ENCODE data around the gene CD244. TPM values are rescaled to one million over a fixed set of nuclear protein-coding genes. Genes with fewer than 3 reads are reported as not detected.
"Not testable (repeated sequence)": the region's sequence is repeated elsewhere in the genome, so short reads cannot be mapped to it uniquely, and the experiment has no call there.

Gene CD244
- polyA plus RNA-seq, 3 donors = 0.20 to 0.36 (median 0.32) TPM

DNA sequence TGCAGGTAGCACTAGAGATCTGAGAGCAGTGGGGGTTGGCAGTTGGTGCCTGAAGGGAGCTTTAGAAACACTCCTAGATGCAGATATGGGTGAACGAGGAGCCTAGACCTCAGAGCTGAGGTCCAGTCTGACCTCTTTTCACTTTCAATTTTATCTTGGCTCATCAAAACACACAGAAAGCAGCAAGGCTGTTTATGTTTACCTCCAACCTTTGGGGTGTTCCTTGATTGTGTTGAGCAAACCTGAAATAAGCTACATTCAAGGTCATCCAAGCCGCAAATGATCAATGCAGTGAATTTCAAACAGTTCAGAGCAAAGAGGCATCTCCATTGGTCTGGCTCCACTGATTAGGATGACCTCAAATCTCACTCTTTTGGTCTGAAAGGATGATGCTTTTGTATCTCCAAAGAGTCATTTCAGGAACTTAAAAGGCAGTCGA lies 65.4 kb downstream of the CD244 start:
- DNase-seq (ENCODE audit: extremely low read depth in 1 of 11, low read depth in 9 of 11, low spot score in 4 of 11) = no peak

DNA sequence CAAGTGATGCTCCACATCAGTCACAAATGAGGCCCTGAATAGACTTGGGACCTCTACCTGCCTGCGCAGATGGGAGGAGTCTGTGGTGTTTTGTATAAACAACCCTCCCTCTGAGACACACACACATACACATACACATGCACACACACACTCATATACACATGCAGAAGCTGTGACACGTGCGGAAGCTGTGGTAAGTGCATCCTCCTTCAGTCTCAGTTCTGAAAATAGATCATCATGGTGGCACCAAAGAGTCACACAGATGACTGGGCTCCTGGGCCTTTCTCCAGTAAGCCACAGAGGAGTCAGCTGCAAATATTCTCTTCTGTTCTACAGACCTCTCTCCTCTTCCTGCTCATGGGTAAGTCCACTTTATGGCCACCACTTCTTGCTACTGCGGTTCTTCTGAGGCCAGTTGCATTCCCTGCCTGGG lies 66.7 kb downstream of the CD244 start, which contains the start of gene LY9:
Gene LY9, plus strand, starts transcription at position 224 of the 433 bp plus-strand sequence. Its CDS starts 14 bp downstream, at position 238.
- DNase-seq (ENCODE audit: extremely low read depth in 1 of 11, low read depth in 9 of 11, low spot score in 4 of 11) = no peak

DNA sequence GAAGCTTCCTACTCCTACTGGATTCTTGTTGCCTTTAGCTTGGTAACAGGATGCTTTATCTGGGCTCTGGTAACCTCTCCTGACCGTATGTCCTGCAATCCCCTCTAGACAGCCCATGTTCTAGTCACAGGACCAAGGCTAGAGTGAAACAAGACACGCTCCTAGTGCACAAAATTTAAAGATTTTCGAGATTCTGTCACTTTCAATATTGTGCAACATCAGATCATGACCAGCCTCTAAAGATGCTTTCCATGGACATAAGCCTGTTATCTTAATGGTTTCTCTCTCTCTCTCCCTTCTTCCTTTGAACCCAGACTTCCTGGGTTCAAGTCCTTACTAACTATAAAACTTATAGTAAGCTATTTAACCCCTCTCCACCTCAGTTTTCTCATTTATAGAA lies 68.3 kb downstream of the CD244 start:
- no peak for DNase-seq (ENCODE audit: extremely low read depth in 1 of 11, low read depth in 9 of 11, low spot score in 4 of 11)

DNA sequence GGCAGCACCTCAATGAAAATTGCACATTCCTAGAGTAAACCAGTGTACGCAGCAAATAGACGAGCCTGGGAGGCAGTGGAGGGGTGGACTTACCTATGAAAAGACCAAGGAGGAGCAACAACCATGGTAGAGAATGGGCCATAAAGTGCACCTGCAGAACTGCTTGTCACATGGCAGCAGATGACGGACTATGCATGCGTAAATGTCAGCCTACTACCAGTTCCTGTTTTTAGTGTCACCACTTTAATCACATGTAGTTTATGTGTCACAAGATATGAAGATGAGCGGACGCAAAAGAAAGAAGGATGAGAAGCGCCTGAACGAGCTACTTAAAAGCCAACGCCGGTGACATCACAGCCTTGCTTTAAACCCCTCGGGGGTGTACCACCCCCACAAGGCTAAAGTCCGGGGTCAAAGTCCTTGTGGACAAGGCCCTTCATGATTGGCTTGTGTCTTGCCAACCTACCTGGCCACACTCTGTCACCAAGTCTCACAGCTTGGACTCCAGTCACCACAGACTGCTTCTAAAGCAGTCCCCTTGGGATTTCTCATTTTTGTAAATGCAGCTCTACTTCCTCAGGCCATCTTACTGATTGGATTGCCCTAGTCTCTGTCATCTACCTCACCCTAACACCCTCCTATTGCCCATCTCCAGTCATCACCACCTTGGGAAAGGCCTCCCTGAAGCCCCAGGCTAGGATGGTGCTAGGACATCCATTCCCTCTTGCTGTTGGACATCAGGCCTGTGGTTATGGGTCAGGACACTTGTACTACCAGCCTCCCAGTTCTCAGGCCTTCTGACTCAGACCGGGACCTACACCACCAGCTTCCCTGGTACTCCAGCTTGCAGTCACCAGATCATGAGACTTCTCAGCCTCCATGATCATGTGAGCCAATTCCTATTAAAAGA lies 72.7 kb downstream of the CD244 start:
- no peak for DNase-seq (ENCODE audit: extremely low read depth in 1 of 11, low read depth in 9 of 11, low spot score in 4 of 11)

DNA sequence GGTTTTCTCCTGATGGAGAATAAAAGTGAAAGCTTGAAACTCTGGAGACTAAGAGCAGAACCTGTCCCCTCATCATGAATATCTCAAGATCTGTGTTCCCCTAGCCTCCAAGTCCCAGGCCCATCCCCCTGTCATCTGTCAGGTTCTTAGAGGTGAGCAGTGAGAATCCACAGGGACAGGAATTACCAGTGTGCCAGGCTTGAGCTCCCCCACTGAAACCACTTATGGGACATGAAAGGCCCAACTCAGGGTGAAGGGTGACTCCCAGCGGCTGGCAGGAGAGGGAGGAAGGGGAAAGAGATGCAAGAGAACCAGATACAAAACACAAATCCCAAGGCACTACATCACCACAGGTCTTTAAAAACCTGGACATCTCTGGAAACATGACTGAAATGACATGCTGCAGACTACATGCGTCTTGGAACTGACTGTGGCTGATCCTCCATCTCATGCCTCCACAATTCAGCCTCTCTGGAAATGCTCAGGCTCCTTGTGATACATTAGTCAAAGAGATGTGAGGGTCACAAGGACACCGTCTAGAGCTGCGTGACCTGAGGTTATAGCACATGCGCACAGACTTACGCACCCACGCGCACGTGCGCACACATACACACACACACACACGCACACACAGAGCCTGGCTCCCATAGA lies 73.5 kb downstream of the CD244 start:
- no peak for DNase-seq (ENCODE audit: extremely low read depth in 1 of 11, low read depth in 9 of 11, low spot score in 4 of 11)

DNA sequence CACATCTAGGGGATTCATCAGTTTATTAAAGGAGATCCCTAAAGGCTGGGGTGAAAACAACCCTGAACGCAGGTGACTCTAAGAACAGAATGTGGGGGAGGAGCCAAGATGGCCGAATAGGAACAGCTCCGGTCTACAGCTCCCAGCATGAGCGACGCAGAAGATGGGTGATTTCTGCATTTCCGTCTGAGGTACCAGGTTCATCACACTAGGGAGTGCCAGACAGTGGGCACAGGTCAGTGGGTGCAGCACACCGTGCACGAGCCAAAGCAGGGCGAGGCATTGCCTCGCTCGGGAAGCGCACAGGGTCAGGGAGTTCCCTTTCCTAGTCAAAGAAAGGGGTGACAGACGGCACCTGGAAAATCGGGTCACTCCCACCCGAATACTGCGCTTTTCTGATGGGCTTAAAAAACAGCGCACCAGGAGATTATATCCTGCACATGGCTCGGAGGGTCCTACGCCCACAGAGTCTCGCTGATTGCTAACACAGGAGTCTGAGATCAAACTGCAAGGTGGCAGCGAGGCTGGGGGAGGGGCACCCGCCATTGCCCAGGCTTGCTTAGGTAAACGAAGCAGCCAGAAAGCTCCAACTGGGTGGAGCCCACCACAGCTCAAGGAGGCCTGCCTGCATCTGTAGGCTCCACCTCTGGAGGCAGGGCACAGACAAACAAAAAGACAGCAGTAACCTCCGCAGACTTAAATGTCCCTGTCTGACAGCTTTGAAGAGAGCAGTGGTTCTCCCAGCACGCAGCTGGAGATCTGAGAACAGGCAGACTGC lies 79.5 kb downstream of the CD244 start:
- not testable (repeated sequence) for DNase-seq (ENCODE audit: extremely low read depth in 1 of 11, low read depth in 9 of 11, low spot score in 4 of 11)

DNA sequence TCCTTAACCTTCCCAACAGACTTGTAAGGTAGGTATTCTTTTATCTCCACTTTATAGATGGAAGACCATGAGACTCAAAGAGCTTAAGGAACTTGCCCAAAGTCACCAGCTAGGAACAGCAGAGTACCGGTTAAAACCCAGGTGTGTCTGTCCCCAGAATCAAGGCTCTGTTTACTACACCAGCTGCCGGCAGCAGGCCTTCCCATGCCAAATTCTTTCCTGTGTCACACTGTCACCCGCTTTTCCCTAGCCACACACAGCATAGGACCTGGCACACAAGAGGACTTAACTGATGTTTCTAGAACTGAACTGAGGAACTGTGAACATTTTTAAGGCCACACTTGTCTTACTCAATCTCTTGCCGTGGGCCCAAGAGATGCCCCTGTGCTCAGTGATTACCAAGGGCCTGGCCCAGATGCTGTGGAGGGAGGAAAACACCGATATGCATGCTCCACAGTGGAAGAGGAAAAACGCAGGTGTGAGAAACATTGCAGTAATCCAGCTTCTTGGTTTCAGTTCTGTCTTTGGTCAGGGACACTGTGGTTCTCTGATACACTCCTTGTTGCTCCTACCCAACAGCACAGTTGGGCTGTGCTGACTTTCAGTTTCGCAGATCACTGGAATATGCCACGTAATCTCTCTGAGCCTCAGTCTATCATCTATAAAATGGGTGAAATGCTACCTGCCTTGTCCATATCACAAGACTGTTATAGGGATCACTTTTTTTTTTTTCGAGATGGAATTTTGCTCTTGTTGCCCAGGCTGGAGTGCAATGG lies 80.6 kb downstream of the CD244 start:
- DNase-seq (ENCODE audit: extremely low read depth in 1 of 11, low read depth in 9 of 11, low spot score in 4 of 11) = no peak

DNA sequence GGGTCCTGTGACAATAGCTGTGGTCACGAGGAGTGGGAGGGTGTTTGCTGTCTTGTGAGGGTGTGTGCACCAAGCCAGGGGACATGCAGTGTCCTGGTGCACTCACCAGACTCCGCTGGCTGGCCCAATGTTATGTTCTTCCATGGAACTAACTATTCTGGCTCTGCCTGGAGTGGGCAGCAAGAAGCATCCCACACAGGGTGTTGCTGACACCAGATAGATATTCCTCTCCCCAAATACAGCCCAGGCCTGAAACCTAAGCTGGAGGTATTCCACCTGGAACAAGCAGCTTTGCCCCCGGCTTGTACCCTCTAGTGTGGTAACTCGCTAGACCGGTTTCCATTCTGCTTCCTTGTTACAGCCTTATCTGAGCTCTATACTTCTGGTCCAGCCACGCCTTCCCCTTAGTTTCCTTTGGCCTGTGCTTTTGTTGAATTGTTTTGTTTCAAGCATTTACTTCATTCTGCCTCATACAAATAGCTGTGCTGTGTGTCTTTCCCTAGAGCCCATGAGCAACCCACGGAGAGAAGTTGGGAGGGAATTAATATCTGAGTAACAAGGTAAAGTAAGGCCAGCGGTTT lies 81.4 kb downstream of the CD244 start:
- DNase-seq (ENCODE audit: extremely low read depth in 1 of 11, low read depth in 9 of 11, low spot score in 4 of 11) = peak; percentile 7 to 64 (median 34)

DNA sequence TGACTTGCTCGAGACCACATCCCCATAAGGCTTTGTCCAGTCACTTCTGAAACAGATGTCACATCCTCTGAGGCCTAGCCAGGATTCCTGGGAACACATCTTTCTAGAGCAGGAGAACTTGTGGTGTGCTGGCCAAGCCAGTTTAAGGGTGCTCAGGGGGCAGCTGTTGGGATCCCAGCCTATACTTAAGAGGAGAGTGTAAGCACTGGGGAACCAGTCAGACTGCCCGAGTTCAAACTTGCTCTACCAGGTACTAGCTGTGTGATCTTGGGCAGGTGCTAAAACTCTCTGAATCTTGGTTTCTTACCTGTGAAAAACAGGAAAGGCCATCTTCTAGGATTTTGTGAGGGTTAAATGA lies 82.3 kb downstream of the CD244 start:
- no peak for DNase-seq (ENCODE audit: extremely low read depth in 1 of 11, low read depth in 9 of 11, low spot score in 4 of 11)

Other genes starting within 250 kb of the CD244 start
- under 1 TPM; 0.04 to 0.19 (median 0.09) TPM for gene SLAMF1, start 215.8 kb downstream of the CD244 start, polyA plus RNA-seq (ENCODE audit: insufficient read length in 3 of 3)
- gene CD48, start 151.1 kb downstream of the CD244 start, polyA plus RNA-seq (ENCODE audit: insufficient read length in 3 of 3) = 1 to 10 TPM; 1.4 to 1.7 (median 1.5) TPM
- gene SLAMF7, start 123.6 kb downstream of the CD244 start, polyA plus RNA-seq (ENCODE audit: insufficient read length in 3 of 3) = under 1 TPM; 0.33 to 0.40 (median 0.33) TPM
- gene LY9, start 66.7 kb downstream of the CD244 start, polyA plus RNA-seq (ENCODE audit: insufficient read length in 3 of 3) = under 1 TPM; 0.08 to 0.13 (median 0.11) TPM
- 1 to 10 TPM in 2 of 3 donors, under 1 TPM in 1; 0.67 to 3.3 (median 1.5) TPM for gene ITLN1, start 22.3 kb upstream of the CD244 start, polyA plus RNA-seq (ENCODE audit: insufficient read length in 3 of 3)
- under 1 TPM in 1 of 3 donors, not detected in 2; 0.29 TPM for gene ITLN2, start 91.9 kb upstream of the CD244 start, polyA plus RNA-seq (ENCODE audit: insufficient read length in 3 of 3)
- gene F11R, start 158.3 kb upstream of the CD244 start, polyA plus RNA-seq (ENCODE audit: insufficient read length in 3 of 3) = 10 to 100 TPM; 73.1 to 94.2 (median 82.1) TPM
- gene TSTD1, start 176.1 kb upstream of the CD244 start, polyA plus RNA-seq (ENCODE audit: insufficient read length in 3 of 3) = 10 to 100 TPM; 49.4 to 76.5 (median 63.5) TPM
- gene USF1, start 183.1 kb upstream of the CD244 start, polyA plus RNA-seq (ENCODE audit: insufficient read length in 3 of 3) = 10 to 100 TPM; 49.7 to 62.5 (median 59.8) TPM
- gene ARHGAP30, start 207.0 kb upstream of the CD244 start, polyA plus RNA-seq (ENCODE audit: insufficient read length in 3 of 3) = 1 to 10 TPM; 2.1 to 2.5 (median 2.2) TPM
- 1 to 10 TPM; 2.2 to 4.0 (median 3.5) TPM for gene NECTIN4, start 226.7 kb upstream of the CD244 start, polyA plus RNA-seq (ENCODE audit: insufficient read length in 3 of 3)
- 10 to 100 TPM; 15.7 to 19.3 (median 17.6) TPM for gene KLHDC9, start 235.5 kb upstream of the CD244 start, polyA plus RNA-seq (ENCODE audit: insufficient read length in 3 of 3)